ACC112 (cell line): Measurements from ENCODE around the gene MISP.
A peak's percentile ranks its signal among the peaks of the same experiment; 100 is the strongest.
"Not testable (repeated sequence)": the region's sequence is repeated elsewhere in the genome, so short reads cannot be mapped to it uniquely, and the experiment has no call there.

Experiments used
- H2AFZ ChIP-seq: fragments of 200-600 bp; sonication (generic); one replicate; pipeline ENCODE4 v1.6.0; 2017; ENCODE audit warnings: antibody characterized with exemption, low read length; ENCODE audit not compliant: unreplicated experiment
- H3K27ac ChIP-seq: fragments of 200-600 bp; sonication (generic); 2 replicates; pipeline ENCODE4 v1.5.1; 2014; ENCODE audit warnings: low read depth, mild to moderate bottlenecking, antibody characterized with exemption, low read length, moderate library complexity
- H3K27me3 ChIP-seq: fragments of 200-600 bp; sonication (generic); 2 replicates; pipeline ENCODE4 v1.6.1; 2014; ENCODE audit warnings: mild to moderate bottlenecking, antibody characterized with exemption, low read length, moderate library complexity, mixed read lengths; ENCODE audit not compliant: insufficient read depth
- H3K36me3 ChIP-seq: fragments of 200-600 bp; sonication (generic); 2 replicates; pipeline ENCODE4 v1.6.1; 2016; ENCODE audit warnings: mild to moderate bottlenecking, antibody characterized with exemption, low read length, moderate library complexity, mixed read lengths; ENCODE audit not compliant: insufficient read depth
- H3K4me1 ChIP-seq: fragments of 200-600 bp; sonication (generic); one replicate; pipeline ENCODE4 v1.6.1; 2016; ENCODE audit warnings: low read length, mixed read lengths; ENCODE audit not compliant: insufficient read depth, unreplicated experiment, control insufficient read depth
- H3K4me3 ChIP-seq: fragments of 200-600 bp; sonication (generic); 2 replicates; pipeline ENCODE4 v1.5.1; 2014; ENCODE audit warnings: mild to moderate bottlenecking, low read depth, low read length
- H3K79me2 ChIP-seq: fragments of 200-600 bp; sonication (generic); one replicate; pipeline ENCODE4 v1.6.0; 2016; ENCODE audit warnings: low read length; ENCODE audit not compliant: control insufficient read depth, unreplicated experiment, insufficient read depth

Gene MISP, protein sequence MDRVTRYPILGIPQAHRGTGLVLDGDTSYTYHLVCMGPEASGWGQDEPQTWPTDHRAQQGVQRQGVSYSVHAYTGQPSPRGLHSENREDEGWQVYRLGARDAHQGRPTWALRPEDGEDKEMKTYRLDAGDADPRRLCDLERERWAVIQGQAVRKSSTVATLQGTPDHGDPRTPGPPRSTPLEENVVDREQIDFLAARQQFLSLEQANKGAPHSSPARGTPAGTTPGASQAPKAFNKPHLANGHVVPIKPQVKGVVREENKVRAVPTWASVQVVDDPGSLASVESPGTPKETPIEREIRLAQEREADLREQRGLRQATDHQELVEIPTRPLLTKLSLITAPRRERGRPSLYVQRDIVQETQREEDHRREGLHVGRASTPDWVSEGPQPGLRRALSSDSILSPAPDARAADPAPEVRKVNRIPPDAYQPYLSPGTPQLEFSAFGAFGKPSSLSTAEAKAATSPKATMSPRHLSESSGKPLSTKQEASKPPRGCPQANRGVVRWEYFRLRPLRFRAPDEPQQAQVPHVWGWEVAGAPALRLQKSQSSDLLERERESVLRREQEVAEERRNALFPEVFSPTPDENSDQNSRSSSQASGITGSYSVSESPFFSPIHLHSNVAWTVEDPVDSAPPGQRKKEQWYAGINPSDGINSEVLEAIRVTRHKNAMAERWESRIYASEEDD

DNA sequence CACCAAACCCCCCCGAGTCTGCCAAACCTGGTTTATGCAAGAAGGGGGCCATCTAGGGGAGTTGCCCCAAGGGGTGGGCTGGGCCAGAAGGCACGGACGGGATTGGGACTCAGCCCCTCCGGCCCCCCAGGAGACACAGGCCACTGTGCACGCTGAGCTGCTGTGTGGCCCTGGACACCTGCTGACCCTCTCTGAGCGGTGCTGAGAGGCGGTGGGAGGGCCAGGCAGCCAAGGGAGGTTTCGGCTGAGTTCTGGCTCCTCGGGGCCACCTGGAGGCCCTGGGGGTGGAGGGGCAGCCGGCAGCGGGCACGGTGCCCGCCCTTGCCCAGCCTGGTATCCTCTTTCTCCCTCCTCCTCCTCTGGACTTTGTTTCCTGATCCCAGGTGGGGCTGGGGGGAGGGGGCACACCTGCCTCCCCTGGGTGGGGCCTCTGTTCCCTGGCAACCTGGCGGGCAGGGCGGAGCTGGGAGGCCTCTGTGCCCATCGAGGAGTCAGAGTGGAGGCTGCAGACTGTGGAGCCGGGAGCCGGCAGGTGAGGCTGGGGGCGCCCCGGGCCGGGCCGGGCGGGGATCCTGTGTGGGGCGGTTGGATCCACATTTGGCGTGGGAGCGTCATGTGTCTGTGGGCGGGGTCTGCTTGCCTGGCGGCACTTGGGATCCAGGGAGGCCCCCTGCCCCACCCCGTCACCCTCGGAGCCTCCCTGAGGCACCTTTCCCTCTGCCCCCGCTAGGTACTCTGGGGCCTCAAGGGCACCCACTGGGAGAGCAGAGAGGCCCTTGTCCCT is at the start of gene MISP:
TSS of gene MISP (plus strand) at position 473 of the 784 bp plus-strand sequence. CDS start 5,835 bp downstream, outside the sequence.
- H2AFZ ChIP-seq: no peak within 1 kb of the TSS
- H3K36me3 ChIP-seq: no peaks in the 10 kb centered on the region
- H3K27ac ChIP-seq: peak within 1 kb of the TSS; percentile 89
- no peaks in the 10 kb centered on the region for H3K79me2 ChIP-seq
- peaks cover 14% of the 10 kb centered on the region for H3K4me1 ChIP-seq
- H3K4me3 ChIP-seq: no peak within 1 kb of the TSS
- no peaks in the 10 kb centered on the region for H3K27me3 ChIP-seq

DNA sequence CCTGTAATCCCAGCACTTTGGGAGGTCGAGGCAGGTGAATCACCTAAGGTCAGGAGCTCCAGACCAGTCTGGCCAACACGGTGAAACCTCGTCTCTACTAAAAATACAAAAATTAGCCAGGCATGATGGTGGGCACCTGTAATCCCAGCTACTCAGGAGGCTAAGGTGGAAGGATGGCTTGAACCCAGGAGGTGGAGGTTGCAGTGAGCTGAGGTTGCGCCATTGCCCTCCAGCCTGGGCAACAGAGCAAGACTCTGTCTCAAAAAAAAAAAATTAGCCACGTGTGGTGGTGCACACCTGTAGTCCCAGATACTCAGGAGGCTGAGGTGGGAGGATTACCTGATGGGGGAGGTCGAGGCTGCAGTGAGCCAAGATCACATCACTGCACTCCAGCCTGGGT is 48.1 kb upstream of the MISP start:
- not testable (repeated sequence) for H3K27me3 ChIP-seq, H3K36me3 ChIP-seq, H3K4me3 ChIP-seq, H2AFZ ChIP-seq, H3K4me1 ChIP-seq, H3K27ac ChIP-seq, H3K79me2 ChIP-seq

DNA sequence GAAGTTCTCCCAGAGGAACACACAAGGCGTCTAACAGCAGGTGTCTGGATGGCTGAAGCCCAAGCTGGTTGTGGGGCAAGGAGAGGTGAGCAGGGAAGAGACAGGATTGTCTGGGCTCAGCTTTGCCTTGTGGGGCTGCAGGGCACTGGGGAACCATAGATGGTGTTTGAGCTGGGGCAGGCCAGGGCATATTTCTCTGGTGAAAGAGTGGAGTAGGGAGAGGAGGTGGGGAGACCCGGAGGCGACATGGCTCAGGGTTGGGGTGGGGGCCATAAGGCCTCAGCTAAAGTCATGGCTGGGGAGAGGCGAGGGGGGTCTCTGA is 47.6 kb upstream of the MISP start:
- Histone ChIP-seq H3K4me1 (no peaks in the 10 kb centered on the region), H3K27me3 (peaks cover 6% of the 10 kb centered on the region; the same call in 1 of the 2 replicates), H3K36me3 (no peaks in the 10 kb centered on the region), H3K27ac (no peak overlapping the region), H2AFZ (no peak overlapping the region), H3K79me2 (no peaks in the 10 kb centered on the region), H3K4me3 (no peak overlapping the region)

DNA sequence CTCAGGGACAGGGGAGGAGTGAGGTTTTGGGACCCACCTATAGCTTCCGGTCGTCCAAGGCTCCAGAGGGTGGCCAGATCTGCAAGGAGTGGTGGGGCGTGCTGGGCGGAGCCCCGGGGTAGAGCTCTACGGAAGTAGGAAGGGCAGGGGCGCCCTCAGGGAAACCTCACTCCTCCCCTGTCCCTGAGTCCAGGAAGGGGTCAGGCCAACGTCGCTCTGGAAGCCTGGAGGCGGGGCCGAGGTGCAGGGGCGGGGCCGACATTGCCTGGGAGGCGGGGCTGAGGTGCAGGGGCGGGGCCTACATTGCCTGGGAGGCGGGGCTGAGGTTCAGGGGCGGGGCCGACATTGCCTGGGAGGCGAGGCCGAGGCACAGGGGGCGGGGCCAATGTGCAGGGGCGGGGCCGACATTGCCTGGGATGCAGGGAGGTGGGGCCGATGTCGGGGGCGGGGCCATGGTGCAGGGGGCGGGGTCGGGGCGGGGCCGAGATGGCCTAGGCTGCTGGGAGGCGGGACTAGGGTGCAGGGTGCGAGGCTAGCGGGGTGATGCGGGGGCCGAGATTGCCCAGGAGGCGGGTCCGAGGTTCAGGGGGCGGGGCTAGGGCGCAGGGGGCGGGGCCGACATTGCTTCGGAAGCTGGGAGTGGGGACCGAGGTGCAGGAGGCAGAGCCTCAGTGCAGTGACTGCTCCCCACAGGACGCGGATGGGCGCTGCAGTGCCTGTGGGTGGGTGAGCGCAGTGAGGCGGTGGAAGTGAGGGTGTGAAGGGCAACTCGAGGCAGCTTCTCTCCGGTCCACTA is 47.1 kb upstream of the MISP start:
- Histone ChIP-seq H3K4me3 (no peak overlapping the region), H3K4me1 (no peaks in the 10 kb centered on the region), H2AFZ (no peak overlapping the region), H3K27me3 (peaks cover 9% of the 10 kb centered on the region; the same call in 1 of the 2 replicates), H3K79me2 (no peaks in the 10 kb centered on the region), H3K27ac (no peak overlapping the region), H3K36me3 (no peaks in the 10 kb centered on the region)

DNA sequence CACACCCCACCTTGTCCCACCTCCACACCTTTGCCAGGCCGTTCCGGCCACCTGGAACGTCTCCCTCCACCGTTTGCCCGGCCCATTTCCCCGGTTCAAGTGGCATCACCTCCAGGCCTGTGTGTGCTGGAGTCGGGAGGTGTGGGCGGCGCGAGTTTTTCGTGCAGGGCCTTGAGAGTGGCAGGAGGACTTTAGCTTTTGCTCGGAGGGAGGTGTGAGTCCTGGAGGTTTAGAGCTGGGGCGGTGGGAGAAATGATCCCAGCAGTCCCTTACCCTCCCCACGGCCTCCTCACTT is 46.5 kb upstream of the MISP start:
- Histone ChIP-seq H3K4me1 (no peaks in the 10 kb centered on the region), H2AFZ (no peak overlapping the region)

DNA sequence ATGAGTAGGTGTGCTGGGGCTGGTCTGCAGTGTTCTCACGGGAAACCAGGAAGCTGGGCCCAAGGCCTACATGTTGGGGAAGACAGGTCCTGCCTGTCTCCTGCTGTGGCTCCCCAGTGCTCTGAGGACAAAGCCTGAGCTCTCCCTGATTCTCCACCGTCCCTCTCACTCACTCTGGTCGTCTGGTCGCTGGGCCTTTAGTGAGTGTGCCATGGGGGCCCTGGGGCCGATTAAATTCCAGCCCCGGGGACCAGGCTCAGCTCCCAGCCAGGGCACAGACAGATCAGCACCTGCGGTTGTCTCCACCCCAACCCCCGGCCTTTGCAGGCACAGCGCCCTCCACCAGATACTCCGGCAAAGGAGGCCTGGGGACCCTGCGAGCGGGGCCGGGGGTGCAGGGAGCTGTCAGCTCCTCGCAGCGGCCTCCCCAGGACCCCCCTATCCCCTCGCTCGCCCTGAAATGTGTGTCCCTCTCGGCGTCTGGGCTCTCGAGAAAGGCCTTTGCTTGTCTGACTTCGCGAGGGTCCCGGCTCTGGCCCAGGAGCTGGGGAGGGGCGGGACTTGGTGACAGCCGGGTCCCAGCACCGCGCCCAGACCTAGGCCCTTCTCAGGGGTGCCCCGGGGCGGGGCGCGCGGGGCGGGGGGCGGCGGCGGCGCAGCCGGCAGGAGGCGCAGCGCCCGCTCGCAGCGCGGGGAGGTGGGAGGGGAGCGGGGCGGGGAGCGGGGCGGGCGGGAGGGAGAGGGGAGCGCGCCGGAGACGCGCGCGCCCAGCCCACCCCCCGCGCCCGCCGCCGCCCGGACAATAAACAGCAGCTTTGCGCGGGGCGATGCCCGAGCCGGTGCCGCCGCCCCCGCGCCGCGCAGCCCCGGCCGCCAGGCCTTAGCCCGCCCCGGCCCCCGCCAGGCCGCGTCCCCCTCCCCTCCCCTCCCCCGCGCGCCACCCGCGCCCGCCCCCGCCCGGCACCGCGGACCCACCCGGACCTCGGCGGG is 42.5 kb upstream of the MISP start, which contains the start of gene PALM:
TSS of gene PALM (plus strand) at position 782 of the 990 bp plus-strand sequence. CDS start 212 bp downstream, outside the sequence.
- Histone ChIP-seq H3K36me3 (no peaks in the 10 kb centered on the region), H3K27me3 (peaks cover 20% of the 10 kb centered on the region), H2AFZ (no peak within 1 kb of the TSS), H3K4me3 (peak within 1 kb of the TSS; percentile 29; the same call in 1 of the 2 replicates), H3K27ac (no peak within 1 kb of the TSS), H3K79me2 (no peaks in the 10 kb centered on the region), H3K4me1 (no peaks in the 10 kb centered on the region)

More for the DNA sequence above, 46.5 kb upstream of the MISP start:
- no peak overlapping the region for H3K27ac ChIP-seq
- H3K4me3 ChIP-seq: no peak overlapping the region
- H3K36me3 ChIP-seq: no peaks in the 10 kb centered on the region
- no peaks in the 10 kb centered on the region for H3K79me2 ChIP-seq
- peaks cover 10% of the 10 kb centered on the region for H3K27me3 ChIP-seq

DNA sequence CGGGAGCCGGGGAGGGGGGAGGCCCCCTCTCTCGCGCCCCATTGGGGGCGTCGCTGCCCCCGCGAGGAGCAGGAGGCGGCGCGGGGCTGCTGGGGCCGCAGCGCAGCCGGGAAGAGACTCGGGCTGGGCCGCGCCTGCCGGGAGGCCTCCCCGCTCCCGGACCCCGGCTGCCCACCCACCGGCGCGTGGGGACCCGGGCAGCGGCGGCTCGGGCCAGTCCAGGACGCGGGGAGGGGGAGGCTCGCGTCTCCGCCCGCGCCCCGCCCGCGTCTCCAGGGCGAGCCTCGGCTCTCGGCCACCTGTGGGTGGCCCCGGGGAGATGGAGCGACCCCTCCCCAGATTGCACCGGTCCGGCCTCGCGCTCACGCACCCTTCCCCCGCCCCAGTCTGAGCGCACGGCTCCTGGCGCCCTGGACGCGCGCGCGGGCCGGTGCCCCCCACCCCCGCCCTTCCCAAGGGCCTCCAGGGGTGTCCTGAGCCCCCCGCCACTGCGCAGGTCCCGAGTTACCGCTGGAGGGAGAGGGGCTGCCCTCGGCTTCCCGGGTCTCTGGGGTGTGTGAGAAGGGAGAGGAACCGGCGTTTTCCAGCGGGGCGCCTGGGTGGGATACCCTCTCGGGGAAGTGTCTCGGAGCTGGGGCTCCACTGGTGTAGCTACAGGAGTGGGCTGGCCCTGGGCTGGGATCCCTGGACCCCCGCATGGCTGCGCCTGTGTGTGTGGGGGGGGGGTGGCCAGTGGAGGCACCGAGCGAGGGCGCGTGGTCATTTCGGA is 41.5 kb upstream of the MISP start:
- H3K27ac ChIP-seq: no peak overlapping the region
- H3K27me3 ChIP-seq: peaks cover 20% of the 10 kb centered on the region
- H3K79me2 ChIP-seq: no peaks in the 10 kb centered on the region
- H3K36me3 ChIP-seq: no peaks in the 10 kb centered on the region
- H2AFZ ChIP-seq: no peak overlapping the region
- H3K4me3 ChIP-seq: peak overlapping the region; percentile 29; the same call in 1 of the 2 replicates
- no peaks in the 10 kb centered on the region for H3K4me1 ChIP-seq

DNA sequence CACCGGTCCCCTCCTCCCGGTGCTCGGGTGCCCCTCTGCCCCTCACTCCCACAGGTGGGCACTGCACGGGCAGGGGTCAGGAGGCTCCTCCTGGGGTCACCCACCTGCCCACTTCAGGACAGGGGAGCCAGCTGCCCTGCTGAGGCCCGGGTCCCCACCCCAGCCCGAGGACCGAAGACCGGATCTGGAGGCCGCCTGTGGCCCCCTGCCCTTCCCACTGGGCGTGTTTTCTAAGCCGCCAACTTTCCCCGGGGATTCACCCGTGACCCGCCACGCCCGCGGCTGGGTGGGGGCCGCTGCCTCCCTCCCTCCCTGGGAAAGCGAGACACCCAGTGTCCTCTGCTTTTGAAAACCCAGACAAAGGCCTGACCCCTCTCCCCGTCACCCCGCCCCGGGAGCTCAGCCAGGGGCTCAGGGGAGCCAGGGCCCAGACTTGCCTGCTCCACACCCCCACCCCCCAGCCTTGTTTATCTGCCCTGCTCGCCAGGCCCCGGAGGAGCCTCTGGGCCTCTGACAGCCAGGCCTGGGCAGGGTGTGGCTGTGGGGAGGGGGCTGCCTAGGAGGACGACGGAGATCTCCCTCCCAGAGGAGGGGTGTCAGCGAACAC is 40.8 kb upstream of the MISP start:
- H3K27ac ChIP-seq: no peak overlapping the region
- H2AFZ ChIP-seq: no peak overlapping the region
- no peaks in the 10 kb centered on the region for H3K36me3 ChIP-seq
- peaks cover 20% of the 10 kb centered on the region for H3K27me3 ChIP-seq
- H3K4me3 ChIP-seq: no peak overlapping the region
- no peaks in the 10 kb centered on the region for H3K4me1 ChIP-seq
- no peaks in the 10 kb centered on the region for H3K79me2 ChIP-seq

DNA sequence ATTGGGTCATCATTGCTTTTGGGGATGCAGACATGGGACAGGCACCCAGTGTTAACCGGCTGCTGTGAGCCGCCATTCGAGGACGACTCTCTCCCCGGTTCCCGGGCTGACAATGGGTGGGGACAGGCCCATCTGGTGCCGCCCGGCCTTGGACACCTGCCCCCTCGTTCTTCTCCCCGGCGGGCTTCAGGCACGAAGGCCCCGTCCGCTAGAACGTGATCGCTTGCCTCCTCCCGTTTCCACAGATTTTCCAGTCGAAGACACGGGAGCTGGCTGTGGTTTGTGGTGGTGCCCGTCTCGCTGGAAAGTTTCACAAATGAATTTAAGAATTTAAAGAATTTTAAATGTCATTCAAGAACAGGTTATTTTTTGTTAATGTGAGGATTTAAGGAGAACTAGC is 40.1 kb upstream of the MISP start:
- Histone ChIP-seq H3K79me2 (no peaks in the 10 kb centered on the region), H3K27me3 (peaks cover 20% of the 10 kb centered on the region), H2AFZ (no peak overlapping the region), H3K36me3 (no peaks in the 10 kb centered on the region), H3K4me1 (no peaks in the 10 kb centered on the region), H3K4me3 (no peak overlapping the region), H3K27ac (no peak overlapping the region)
